ENCODE results near the gene SLC37A1.
A peak's percentile ranks its signal among the peaks of the same experiment; 100 is the strongest.
"Not testable (repeated sequence)": the region's sequence is repeated elsewhere in the genome, so short reads cannot be mapped to it uniquely, and the experiment has no call there.

The SLC37A1 gene

DNA sequence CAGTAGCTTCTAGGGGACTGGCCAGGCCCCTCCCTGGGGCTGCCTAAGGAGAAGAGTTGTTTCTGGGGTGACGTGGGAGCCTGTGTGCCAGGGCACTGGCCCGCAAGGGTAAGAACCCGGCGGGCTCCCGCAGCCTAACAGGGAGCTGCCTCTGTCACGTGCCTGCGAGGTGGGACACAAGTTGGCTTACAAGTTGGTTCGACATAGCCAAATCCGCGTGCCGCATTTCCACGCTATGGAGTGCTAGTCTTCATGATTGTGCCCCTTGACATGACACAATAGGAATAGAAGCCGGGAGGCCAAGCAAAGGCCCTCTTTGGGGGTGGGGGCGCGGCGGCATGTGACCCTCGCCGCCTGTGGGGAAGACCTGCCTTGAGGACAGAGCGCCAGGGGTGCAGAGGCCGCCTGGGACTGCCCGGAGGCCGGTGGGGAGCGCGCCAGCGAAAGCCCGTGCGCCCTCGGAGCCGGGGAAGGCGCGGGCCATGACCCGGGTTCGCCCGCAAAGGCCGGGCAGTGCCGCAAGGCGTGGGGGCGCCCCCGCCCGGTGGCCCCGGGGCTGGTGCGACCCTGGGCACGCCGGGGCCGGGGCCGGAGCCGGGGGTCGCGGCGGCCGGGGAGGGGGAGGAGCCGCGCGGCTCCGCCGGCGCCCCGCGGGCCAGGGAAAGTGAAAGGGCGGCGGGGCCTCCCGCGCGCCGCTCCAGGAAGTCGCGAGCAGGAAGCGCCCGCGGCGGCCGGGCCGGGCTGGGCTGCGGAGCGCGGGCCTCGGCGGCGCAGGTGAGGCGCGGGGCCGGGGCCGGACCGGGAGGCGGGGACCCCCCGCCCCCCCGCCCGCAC is at the start of gene SLC37A1:
SLC37A1 (plus strand) TSS at position 702 of the 834 bp plus-strand sequence. CDS start 4,603 bp downstream, outside the sequence.
- no peak for DNase-seq

DNA sequence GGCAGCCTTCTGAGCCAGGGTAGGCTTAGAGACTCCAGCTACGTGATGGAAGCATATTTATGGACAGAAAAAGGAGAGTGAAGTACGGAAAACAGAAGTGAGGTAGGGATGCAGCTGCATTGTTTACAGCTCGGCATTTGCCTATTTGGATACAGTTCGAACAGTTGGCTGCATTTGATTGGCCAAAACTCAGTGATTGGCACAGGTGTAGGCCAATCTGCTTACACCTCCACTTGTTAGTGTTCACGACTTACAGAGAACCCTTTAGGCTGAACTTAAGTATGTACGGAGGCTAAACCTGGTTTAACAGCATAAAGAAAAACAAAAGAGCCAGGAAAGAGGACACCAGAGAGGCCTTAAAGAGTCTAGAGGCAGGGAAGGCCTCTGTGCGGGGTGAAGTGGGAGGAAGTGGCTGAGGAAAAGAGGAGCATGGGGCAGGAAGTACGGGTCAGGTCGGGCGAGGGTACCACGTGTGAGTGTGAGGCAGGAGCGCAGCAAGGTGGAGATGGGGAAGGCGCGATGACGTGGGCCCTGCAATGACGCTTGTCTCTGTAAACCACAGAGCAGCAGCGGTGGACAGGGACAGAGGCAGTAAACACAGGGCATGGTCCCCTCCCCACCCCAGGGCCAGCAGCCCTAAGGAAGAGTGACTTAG is 49.7 kb upstream of the SLC37A1 start:
- peak; percentile 23 for DNase-seq

DNA sequence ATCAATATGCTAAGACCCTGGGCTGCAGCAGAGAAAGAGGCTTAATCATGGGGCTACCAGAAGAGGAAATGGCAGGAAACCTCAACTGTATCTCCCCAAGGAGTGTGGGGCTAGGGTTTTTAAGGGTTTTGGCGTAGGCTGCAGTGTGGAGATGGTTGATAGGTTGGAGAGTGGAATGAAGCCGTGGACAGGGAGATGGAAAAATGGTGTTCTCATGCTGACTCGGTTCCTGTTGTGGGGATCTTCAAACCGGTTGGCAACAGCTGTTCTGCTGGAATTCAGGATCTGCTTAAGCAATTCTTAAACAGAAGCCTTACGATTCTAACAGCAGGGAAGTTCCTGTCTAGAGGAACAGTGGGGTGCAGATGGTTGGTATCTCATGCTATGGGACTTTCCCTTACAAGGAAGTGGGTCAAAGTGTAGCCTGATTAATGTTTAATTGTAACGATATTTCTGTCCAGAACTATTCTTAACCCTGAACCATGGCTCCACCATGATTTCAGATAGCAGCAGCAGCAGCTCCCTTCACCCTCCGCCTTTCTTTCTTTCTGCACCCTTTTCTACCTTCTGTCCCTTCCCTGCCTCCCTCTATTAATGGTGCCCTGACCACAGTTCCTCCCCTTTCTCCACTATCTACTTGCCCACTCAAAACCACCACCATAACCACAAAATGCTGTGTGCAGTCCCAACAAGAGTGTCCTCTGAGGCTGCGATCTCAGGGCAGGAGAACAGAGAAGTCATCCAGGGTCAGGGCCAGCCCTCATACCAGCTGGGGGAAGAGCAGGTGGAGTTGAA is 48.4 kb upstream of the SLC37A1 start:
- no peak for DNase-seq

DNA sequence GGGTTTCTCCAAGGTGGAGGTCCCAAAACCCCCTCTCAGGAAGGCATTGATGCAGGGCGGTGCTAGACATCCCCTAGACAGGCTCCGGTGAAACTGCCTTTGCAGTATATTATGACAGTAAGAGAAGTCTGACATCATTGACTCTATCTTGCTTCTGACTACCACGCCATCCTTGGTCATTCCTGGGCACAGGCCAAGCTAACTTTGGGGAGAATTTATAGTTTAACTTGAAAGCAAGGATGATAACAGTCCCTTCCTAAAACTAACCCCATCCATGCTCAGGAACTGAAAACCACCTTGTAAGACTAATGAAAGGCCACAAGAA is 47.9 kb upstream of the SLC37A1 start:
- DNase-seq, result no peak

DNA sequence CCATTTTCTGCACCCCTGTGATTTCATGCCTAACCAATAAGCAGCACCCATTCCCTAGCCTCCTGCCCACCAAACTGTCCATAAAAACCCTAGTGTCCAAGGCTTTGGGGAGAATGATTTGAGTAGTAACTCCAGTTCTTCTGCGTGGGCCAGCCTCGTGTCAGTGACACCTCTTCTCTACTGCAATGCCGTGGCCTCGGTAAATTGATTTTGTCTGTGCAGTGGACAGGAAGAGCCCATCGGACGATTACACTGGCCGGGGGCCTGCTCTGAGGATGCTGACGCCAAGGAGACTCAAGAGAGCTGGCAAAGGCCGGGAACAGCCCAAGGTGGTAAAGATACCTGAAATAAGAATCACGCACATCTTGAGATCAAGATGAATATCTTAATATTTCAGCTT is 47.0 kb upstream of the SLC37A1 start:
- no peak for DNase-seq

DNA sequence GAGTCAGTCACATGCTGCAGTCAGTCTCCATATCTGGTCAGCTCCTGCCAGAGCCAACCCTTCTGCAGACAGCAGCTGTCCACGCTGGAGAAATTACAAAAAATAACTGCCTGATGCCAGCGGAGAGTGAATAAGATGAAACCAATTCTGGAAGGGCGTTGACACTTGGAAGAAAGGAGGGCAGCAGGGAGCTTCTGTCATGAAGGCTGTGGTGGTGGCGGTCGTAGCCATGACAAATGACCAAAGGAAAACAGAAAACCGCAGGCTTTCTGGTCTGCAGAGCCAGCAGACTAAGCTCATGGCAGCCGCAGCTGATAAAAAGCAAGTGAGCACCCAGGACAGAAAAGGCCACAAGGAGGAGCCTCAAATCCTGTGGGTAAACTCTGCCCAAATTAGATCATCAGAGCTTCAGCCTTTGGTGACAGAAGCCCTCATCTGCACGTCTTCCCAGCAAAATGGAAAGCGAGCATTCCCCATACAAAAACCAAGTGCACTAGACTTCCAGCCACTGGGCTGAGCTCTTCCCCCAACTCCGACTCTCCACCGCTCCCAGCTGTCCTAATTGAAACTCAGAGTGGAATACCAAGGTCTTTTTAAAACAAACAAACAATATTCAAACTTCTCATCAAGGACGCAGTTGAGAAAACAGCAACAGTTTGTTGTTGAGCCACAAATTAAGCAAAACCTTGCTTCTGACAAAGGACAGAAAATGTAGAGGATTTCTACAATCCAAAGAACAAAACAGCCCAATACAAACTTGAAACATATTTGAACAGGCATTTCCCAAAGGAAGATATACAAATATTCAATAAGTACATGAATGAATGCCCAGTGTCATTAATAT is 46.3 kb upstream of the SLC37A1 start:
- peak; percentile 2 for DNase-seq

DNA sequence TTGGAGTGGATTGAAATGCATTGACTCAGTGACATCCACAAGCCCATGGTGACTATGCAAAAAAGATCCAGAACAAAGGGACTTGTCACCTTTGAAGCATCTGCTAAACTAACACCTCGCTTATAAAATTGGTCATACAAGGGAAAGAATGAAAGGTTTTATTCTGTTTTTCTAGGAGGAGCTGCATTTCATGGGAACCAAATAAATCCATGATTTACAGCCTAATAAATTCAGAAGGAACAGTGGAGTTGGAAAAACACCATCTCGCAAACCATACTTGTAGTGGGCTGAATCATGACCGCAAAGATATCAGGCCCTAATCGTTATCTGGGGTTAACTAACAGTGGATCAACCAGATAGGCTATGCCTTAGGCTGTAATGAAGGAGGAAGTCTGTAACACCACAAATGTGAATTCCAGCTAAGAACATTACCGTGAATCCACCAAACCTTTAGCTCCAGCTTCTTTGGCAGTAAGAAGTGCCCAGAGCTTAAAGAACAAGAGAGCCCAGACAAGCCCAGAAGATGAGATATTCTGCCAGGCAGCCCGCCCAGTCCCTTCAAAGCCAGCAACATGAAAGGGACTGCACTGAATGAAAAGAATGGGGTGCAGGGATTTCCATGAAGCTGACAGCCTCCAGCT is 45.0 kb upstream of the SLC37A1 start:
- no peak for DNase-seq

DNA sequence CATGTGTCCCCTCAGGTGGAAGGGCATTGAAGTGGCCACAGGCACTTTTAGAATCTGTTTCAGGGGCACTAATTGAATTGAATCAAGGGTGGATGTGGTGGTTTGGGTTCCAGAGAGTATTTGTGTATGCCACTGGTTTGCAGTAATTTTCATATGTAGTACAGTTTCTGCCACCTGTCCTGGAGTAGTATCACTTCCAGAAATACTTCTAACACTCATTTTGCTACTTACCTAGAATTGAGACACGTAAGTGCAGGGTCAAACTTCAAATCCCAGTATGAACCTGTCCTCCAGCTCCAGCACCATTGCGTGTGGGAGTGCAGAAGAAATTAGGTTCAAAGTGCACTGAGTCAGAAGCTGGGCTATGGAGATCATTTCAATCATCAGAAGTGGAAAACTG is 44.4 kb upstream of the SLC37A1 start:
- DNase-seq, result no peak

DNA sequence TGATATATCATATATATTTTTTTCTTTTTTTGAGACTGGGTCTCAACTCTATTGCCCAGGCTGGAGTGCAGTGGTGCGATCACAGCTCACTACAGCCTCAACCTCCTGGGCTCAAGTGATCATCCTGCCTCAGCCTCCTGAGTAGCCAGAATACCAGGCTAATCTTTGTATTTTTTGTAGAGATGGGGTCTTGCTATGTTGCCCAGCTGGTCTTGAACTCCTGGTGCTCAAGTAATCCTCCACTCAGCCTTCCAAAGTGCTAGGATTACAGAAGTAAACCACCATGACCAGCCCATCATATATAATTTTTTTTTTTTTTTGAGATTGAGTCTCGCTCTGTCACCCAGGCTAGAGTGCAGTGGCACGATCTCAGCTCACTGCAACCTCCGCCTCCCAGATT is 43.9 kb upstream of the SLC37A1 start:
- not testable (repeated sequence) for DNase-seq

DNA sequence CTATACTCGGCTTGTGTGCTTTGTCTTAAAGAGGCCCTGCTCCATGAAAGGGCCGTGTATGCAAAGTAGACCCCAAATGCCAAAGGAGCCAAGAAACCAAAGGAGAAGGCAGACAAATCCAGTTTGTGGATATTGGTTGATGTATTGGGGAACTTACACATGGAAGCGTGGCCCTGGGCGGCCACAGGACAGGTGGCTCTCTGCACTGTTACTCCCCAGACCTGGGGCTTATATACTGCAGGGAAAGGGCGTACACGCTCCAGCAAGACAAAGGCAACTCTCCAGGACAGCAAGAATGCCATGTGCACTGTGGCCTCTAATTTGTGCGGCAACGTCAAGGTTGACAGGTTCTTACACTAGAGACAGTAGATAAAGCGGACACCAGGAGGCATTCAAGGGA is 42.4 kb upstream of the SLC37A1 start:
- no peak for DNase-seq

DNA sequence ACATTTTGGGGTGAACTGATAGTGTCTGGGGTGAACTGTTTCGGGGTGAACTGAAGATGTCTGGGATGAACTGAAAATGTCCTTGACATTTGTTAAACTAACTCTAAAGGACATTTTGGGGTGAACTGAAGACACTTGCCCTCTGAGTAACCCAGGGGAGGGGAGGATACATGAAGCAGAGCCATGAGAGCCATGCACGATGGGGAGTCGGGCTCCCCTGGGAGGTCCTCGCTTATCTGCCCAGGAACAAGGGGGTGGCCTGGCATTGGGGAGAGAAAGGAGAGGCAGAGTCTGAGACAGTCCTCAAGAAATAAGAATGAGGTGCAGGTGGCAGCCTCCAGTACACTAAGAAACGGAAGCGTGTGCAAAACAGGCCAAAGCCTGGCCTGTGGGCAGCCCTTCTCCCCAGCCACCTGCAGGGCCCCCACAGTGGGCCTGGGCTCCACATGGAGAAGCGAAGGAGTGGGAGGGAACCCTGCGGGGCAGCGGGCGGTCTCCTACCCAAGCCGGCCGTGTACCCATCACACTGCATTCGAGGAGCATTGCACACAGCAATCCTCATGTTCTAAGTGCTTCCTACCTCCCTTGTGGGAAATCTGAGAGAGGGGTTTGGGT is 41.8 kb upstream of the SLC37A1 start:
- no peak for DNase-seq

DNA sequence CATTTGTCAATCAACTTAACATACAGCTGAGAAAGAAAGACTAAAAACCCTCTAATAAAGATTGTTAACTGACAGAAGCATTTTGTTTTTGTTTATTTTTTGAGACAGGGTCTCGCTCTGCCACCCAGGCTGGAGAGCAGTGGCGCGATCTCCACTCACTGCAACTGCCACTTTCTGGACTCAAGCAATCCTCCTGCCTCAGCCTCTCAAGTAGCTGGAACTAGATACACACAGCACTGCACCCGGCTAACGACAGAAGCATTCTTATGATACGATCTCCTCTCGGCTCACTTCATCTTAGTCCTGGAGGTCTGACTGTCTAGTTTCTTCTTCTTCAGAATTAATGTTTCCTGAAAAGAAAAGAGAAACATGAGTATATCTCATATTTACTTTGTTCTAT is 41.1 kb upstream of the SLC37A1 start:
- DNase-seq, result no peak

DNA sequence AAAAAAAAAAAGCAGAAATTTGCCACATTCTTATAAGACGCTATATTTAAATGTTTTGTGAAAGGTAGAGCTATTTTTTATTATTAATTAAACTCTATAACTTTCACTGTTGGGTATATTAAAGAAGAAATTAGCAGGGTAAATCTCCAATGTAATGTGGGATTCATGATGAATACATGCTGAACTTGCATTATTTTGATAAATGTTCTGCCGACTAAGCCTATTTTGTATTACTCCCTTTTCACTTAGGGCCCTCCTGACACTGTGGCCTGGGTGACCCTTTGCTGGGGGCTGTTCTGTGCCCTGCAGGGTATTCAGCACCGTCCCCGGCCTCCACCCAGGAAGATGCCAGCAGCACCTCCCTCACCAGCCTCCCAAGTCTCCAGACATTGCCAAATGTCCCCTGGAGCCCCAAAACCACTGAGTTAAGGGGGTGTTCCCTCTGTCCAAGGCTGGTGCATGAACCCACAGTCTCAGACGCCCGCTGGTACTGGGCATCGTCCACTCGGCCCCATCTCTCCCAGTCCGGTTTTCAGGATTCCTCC is 40.1 kb upstream of the SLC37A1 start:
- DNase-seq, result no peak

DNA sequence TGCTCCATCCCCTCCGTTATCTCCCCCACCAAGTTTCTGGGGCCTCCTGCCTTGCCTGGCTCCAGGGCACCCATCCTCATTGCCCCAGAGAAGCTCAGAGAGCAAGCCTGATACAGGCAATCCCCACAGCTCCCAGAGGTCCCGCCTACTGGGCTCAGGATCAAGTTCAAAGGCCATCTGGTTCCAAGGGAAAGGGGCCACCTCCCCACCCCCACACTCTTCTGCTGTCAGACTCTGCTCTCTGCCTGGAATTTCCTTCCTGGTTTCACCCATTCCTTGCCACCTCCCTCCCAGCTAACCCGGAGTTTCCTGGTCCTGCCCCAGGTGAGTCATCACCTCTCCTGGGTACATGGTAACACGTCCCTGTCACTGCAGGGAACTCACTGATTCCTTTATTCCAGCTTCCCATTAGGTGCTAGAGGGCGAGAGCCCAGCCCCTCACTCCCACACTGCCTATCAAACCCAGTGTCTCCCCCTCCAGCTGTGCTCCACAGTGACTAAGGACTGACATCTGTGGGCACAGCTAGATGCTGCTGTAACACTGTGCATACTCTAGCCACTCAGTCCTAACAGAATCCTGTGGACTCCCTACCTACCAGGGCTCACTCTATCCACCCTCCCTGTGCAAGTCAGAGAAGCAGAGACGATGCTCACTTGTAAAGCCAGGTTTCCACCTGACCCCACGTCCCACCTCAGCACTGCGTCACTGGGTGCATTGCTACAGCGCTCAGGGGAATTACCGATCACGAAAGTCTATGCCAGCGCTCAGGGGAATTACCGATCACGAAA is 39.4 kb upstream of the SLC37A1 start:
- no peak for DNase-seq

DNA sequence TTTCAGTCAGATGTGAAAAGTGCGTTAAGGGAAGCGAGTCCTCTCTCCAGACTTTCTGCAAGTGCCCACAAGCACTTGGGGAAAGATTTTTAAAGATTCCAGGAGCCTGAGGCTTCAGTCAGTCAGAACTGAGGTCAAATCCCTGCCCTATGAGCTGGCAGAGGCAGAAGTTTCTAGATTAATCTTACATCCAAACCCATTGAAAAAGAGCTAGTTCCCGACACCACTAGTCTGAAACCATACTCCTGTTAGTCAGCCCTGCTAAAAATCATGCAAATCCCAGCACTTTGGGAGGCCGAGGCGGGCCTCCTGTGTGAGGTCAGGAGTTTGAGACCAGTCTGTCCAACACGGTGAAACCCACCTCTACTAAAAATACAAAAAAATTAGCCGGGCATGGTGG is 38.6 kb upstream of the SLC37A1 start:
- DNase-seq, result no peak

DNA sequence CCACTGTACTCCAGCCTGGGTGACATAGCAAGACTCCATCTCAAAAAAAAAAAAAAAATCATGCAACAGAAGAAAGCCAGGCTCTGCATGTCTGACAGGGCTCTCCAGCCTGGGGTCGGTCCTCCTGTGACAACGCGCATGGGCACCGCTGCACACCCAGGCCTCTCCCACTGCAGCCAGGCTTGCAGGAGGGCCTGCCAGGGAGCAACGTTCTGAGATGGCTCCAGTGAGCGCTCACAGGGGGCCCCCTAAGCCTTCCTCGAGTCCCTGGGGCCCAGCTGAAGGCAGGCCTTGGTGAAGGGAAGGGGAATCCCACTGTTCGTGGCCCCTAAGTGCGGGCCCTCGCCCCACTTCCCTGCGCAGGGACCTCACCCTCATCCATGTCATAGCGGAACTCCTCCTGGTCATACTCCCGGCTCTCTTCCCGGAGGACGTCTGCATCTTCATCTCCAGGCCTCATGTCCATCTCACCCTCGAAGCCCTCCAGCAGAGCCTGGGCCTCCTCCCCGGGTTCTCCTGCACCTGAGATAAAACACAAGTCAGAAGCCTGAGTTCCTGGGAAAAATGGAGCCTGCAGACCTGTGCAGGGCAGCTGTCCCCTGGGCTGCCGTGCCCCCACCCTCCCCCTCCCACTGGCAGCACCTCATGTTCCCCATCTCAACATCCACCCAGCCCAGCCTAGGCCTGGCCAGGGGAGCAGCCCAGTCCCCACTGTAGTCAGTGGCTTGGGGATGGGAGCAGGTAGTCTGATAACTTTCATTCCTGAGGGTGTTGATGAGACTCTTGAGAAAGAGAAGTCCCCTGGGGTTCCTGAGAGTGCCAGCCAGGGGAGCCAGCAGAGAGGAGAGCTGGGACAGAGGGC is 37.9 kb upstream of the SLC37A1 start:
- DNase-seq, result no peak

DNA sequence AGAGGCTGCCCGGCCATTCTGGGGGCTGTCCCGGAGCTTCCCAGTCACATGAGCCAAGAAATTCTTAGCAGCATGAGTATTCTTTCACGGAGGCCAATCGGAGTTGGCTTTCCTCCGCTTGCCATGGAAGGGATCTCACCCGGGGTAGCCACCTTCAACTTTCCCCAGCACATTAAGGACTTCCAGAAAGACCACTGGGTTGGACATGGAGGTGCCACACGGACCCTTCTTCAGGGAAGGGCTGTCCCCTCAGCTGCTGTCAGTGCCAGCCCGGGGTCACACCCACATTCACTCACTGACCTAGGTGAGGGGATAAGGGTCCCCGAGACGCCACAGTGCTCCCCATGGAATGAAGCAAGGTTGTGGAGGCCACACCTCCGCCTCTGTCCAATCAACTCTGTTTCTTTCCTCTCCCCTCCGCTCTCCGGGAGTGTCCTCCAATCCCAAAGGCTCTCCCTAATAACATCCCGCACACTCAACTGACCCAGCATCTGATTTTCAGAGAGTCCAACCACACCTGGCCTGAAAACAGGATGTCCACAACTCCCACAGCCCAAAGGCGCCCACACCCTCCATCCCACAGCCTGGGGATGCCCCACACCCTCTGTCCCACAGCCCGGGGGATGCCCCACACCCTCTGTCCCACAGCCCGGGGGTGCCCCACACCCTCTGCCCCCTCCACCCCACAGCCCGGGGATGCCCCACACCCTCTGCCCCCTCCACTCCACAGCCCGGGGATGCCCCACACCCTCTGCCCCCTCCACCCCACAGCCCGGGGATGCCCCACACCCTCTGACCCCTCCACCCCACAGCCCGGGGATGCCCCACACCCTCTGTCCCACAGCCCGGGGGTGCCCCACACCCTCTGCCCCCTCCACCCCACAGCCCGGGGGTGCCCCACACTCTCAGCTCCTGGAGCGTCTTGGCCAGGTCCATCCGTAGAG is 37.0 kb upstream of the SLC37A1 start:
- DNase-seq, result no peak

DNA sequence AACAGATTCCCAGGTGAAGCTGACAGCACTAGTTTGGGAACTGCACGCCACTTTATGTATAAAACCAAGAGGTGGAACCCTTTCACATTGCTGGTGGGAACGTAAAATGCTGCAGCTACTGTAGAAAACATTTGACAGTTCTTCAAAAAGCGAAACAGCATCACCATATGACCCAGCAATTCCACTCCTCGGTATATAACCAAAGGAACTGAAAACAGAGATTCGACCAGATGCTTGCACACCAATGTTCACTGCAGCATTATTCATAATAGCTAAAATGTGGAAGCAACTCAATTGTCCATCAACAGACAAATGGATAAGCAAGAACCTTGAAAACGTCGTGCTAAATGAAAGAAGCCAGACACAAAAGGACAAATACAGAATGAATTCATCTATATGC is 35.1 kb upstream of the SLC37A1 start:
- DNase-seq, result no peak

DNA sequence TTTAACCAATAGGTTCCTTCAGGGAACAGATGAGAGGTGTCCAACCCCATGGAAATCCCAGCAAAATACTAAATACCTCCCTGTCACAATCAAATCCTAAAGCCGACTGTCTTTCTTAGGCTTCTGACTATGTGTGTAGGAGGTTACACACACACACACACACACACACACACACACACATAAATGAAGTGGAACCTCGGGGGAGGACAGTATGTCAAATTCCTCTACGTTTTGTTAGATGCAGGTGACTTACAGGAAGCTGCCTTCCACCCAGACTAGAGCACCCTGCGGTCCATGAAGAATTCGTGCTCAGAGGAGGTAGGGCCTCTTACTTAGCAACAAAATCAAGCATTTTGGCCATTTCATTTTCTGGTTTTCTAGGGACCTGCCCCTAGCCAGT is 34.1 kb upstream of the SLC37A1 start:
- no peak for DNase-seq

Data from midbrain (tissue), 1 donor.